Body of pancreas (tissue), 4 donors: Measurements from ENCODE around the gene TIPIN. TPM values are rescaled to one million over a fixed set of nuclear protein-coding genes. Genes with fewer than 3 reads are reported as not detected.
"Not testable (repeated sequence)": the region's sequence is repeated elsewhere in the genome, so short reads cannot be mapped to it uniquely, and the experiment has no call there.

Experiments used
- ATAC-seq: fragments of 150-250 bp; one replicate; pipeline ENCODE4 v1.9.1; 2016
- DNase-seq, 4 donors: peaks; one replicate each; pipeline ENCODE4 v3.0.0-alpha.2; 2019
- H3K27ac ChIP-seq, 4 donors: fragments of 200-600 bp; sonication (generic); 1 replicate in 3 of 4; 2 replicates in 1 of 4; pipeline versions ENCODE4 v1.5.1 to v1.6.1; 2016 to 2019; ENCODE audit warnings: mild to moderate bottlenecking in 1 of 4, mixed read lengths in 1 of 4, moderate library complexity in 1 of 4
- H3K27me3 ChIP-seq, 2 donors: fragments of 200-600 bp; sonication (generic); one replicate each; pipeline ENCODE4 v1.6.0; 2016; ENCODE audit warnings: mild to moderate bottlenecking in 1 of 2
- H3K36me3 ChIP-seq, 2 donors: fragments of 200-600 bp; sonication (generic); replicated peaks in 1 of 2; 2 replicates each; pipeline ENCODE4 v1.5.1; 2016; ENCODE audit warnings: low read depth in 2 of 2; ENCODE audit not compliant: insufficient read depth in 1 of 2
- H3K4me1 ChIP-seq: fragments of 200-600 bp; sonication (generic); one replicate; pipeline ENCODE4 v1.6.0; 2016
- H3K4me3 ChIP-seq, 2 donors: fragments of 200-600 bp; sonication (generic); 1 replicate in 1 of 2; 2 replicates in 1 of 2; pipeline ENCODE4 v1.5.1; 2016 to 2019
- H3K9me3 ChIP-seq, 3 donors: fragments of 200-600 bp; sonication (generic); 1 replicate in 2 of 3; 2 replicates in 1 of 3; pipeline ENCODE4 v1.5.1; 2016
- POLR2A ChIP-seq, 3 donors: fragments of 450-650 bp; IDR thresholded peaks; one replicate each; pipeline ENCODE4 v1.6.1; 2016; ENCODE audit warnings: antibody characterized with exemption in 3 of 3, mild to moderate bottlenecking in 2 of 3
- WGBS, 2 donors: methylation state at CpG; one replicate each; pipeline ENCODE4 v1.1.5; 2017; 5-methylcytosine and 5-hydroxymethylcytosine counted together
- intact Hi-C: fragments of 100-400 bp; cut with DNase I; formaldehyde crosslinking; loops from one replicate; pipeline ENCODE4 v1.15.1; 2023
- total RNA-seq, 2 donors: library from RNA; depleted of rRNA; stranded (reverse); fragments of >200 nt; gene quantifications; one replicate each; pipeline ENCODE4 v1.1.0, GENCODE V29; 2016
- TF ChIP-seq, protein P1 (sequence below), 7 experiments: fragments of 450-650 bp in 4 of 7; fragments of 200-600 bp in 3 of 7; sonication (generic) in 3 of 7; IDR thresholded peaks; one replicate each; pipeline ENCODE4 v1.5.1; 2016 to 2019; ENCODE audit warnings: antibody characterized with exemption in 7 of 7

Gene TIPIN
- total RNA-seq, 2 donors from 2014 or later: 2.9 to 6.6 TPM

DNA sequence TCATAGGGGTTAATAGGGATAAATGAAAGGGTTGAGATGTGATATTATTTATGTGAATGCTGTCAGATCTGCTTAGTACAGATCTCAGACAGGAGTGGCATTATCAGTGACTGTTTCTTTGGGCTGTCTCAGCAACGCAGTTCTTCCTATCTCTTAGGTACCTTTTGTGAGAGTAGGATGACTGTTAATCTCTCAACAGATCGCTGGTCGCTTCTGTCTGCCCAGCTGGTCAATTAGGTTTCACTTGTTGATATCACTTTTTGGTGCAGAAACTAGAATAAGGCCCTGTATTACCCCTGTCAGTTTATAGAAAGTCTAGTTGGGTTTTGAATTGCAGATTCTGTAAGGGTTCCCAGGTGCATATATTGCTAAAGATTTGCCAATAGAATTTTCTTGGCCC lies 46.7 kb downstream of the TIPIN start:
- intact Hi-C loops: no loop called here
- ATAC-seq: no peak
- WGBS, 2 donors: 82 to 94% methylated on average over 3 of the region's 3 CpGs

DNA sequence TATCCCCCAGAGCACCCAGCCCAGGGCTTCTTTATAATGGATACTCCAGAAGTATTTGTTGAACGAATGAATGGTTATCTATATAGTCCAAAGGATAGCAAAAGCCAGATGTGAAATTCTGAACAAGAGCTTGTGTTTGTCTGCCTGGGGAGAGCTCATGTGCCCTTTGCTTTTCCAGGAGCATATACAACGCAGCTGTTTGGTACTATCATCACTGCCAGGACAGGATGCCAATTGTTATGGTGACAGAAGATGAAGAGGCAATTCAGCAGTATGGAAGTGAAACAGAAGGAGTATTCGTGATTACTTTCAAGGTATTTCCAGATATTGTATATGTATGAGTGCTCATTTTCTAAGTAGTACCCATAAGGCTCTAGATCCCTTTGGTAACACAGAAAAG lies 48.0 kb downstream of the TIPIN start:
- no peaks in the 10 kb centered on the region for H3K9me3 ChIP-seq
- TF ChIP-seq, protein P1, sequence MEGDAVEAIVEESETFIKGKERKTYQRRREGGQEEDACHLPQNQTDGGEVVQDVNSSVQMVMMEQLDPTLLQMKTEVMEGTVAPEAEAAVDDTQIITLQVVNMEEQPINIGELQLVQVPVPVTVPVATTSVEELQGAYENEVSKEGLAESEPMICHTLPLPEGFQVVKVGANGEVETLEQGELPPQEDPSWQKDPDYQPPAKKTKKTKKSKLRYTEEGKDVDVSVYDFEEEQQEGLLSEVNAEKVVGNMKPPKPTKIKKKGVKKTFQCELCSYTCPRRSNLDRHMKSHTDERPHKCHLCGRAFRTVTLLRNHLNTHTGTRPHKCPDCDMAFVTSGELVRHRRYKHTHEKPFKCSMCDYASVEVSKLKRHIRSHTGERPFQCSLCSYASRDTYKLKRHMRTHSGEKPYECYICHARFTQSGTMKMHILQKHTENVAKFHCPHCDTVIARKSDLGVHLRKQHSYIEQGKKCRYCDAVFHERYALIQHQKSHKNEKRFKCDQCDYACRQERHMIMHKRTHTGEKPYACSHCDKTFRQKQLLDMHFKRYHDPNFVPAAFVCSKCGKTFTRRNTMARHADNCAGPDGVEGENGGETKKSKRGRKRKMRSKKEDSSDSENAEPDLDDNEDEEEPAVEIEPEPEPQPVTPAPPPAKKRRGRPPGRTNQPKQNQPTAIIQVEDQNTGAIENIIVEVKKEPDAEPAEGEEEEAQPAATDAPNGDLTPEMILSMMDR (IDR thresholded peaks at IDR 0.05): no peak
- no peak for TF ChIP-seq POLR2A (IDR thresholded peaks at IDR 0.05)
- H3K36me3 ChIP-seq: peaks cover 0 to 16% of the 10 kb centered on the region in 2 donors
- no peak for DNase-seq
- intact Hi-C loops: no loop called here
- H3K4me1 ChIP-seq: no peaks in the 10 kb centered on the region
- 92 to 97% methylated on average over 3 of the region's 3 CpGs for WGBS, 2 donors
- H3K27me3 ChIP-seq: no peaks in the 10 kb centered on the region
- ATAC-seq: no peak
- no peak overlapping the region for H3K4me3 ChIP-seq
- no peak overlapping the region for H3K27ac ChIP-seq

More for the DNA sequence above, 46.7 kb downstream of the TIPIN start:
- no peak overlapping the region for H3K27ac ChIP-seq
- no peaks in the 10 kb centered on the region for H3K27me3 ChIP-seq
- no peaks in the 10 kb centered on the region for H3K4me1 ChIP-seq
- no peak for TF ChIP-seq POLR2A (IDR thresholded peaks at IDR 0.05)
- TF ChIP-seq, protein P1 (IDR thresholded peaks at IDR 0.05): no peak
- no peak for DNase-seq
- H3K4me3 ChIP-seq: no peak overlapping the region
- no peaks in the 10 kb centered on the region for H3K9me3 ChIP-seq
- H3K36me3 ChIP-seq: peaks cover 0 to 23% of the 10 kb centered on the region in 2 donors

DNA sequence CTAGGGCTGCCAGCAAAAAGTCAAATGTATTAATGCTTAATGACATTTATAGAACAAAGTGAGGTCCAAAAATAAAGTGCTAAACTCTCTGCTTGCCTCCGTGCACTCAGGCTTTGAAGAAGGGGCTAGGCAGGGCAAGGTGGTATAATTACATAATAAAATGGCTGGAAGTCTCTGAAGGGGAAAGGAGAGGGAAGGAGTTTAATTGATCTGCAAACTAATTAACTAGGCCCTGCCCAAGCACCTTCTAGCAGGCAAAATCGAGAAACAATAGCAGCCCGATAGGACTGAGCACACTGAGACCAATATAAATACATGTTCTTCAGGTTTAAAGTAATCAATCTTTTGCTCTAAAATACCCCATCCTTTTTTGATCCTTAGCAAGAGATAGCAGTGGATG lies 50.1 kb downstream of the TIPIN start:
- Histone ChIP-seq H3K4me1 (no peaks in the 10 kb centered on the region), H3K4me3 (no peak overlapping the region), H3K36me3 (peaks cover 0 to 10% of the 10 kb centered on the region in 2 donors), H3K27me3 (no peaks in the 10 kb centered on the region), H3K9me3 (no peaks in the 10 kb centered on the region), H3K27ac (no peak overlapping the region)
- intact Hi-C loops: no loop called here
- TF ChIP-seq POLR2A (IDR thresholded peaks at IDR 0.05): no peak
- TF ChIP-seq, protein P1 (IDR thresholded peaks at IDR 0.05): no peak
- WGBS, 2 donors: 72 to 86% methylated on average over 3 of the region's 3 CpGs
- no peak for ATAC-seq
- no peak for DNase-seq

DNA sequence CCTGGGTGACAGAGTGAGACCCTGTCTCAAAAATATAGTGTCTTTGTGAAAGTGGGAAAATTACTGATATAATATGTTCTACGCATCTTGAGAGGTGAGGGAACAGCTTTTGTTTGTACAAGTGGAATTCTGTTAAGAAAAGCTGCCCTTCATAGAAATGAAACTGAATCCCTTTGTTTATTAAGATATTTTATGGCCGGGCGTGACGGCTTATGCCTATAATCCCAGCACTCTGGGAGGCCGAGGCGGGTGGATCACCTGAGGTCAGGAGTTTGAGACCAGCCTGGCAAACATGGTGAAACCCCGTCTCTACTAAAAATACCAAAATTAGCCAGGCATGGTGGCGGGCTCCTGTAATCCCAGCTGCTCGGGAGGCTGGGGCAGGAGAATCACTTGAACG lies 52.1 kb downstream of the TIPIN start:
- H3K27ac ChIP-seq, H3K36me3 ChIP-seq, H3K4me1 ChIP-seq, intact Hi-C loops, H3K4me3 ChIP-seq, H3K9me3 ChIP-seq, H3K27me3 ChIP-seq, ATAC-seq, DNase-seq: not testable (repeated sequence)
- 88 to 89% methylated on average over 10 of the region's 10 CpGs for WGBS, 2 donors

DNA sequence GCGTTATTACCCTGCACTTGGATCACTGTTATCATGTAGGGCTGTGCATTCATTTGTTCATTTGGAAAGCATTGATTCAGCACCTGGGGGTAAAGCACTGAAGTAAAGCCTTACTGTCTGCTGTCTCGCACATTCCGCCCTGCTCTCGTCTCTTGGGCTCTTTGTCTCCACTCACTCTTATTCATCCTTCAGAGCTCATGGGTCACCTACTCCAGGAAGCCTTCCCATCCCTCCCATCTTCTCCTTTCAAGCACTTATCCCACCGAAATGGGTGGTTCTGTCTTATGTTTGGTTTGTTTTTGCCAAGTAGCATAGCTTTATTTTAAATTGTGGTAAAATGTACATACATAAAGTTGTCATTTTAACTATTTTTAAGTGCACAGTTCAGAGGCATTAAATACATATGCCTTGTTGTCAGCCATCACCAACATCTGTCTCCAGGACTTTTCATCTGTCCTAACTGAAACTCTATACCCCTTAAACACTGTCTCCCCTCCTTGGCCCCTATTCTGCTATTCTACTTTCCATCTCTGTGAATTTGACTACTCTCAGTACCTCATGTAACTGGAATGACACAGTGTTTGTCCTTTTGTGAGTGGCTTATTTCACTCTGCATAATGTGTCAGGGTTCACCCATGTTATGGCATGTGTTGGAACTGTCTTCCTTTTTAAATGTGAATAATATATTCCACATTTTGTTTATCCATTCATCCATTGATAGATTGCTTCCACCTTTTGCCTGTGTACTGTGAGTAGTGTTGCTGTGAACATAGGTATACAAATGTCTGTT lies 53.8 kb downstream of the TIPIN start:
- ATAC-seq (no peak), DNase-seq (no peak)
- intact Hi-C loops: no loop called here
- Histone ChIP-seq H3K4me3 (no peak overlapping the region), H3K27ac (no peak overlapping the region), H3K36me3 (no peaks in the 10 kb centered on the region), H3K27me3 (no peaks in the 10 kb centered on the region), H3K4me1 (no peaks in the 10 kb centered on the region), H3K9me3 (no peaks in the 10 kb centered on the region)
- no peak for TF ChIP-seq POLR2A (IDR thresholded peaks at IDR 0.05)
- TF ChIP-seq, protein P1 (IDR thresholded peaks at IDR 0.05): no peak
- WGBS, 2 donors: 76 to 96% methylated on average over 5 of the region's 5 CpGs
